Uterus (tissue), 2 donors: ENCODE results near the gene TRAPPC2L.

Experiments
- POLR2A ChIP-seq, 2 donors: fragments of 450-650 bp; IDR thresholded peaks; one replicate each; pipeline ENCODE4 v1.6.1; 2016; ENCODE audit warnings: antibody characterized with exemption in 2 of 2, mild to moderate bottlenecking in 1 of 2, moderate library complexity in 1 of 2
- TF ChIP-seq, protein P1 (sequence below), 4 experiments: fragments of 200-600 bp in 2 of 4; fragments of 450-650 bp in 2 of 4; sonication (generic) in 2 of 4; IDR thresholded peaks; one replicate each; pipeline ENCODE4 v1.5.1; 2016 to 2019; ENCODE audit warnings: antibody characterized with exemption in 4 of 4, mild to moderate bottlenecking in 2 of 4, moderate library complexity in 1 of 4

DNA sequence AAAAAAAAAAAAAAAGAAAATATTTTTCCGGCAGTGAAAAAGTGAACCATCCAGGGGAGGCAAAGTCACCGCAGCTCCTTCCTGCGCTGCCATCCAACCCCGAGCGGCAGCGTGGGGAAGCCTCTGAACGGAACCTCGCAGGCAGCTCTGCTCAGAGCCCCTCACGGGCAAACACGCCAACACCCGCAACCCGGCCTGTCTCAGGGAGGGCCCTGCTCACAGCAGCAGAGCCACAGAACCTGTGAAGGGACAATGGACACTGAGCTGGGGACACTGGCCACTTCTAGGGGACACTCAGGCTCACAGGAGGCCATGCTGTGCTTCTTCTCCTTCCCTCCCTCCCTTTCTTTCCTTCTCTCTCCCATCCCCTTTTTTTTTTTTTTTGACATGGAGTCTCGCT, 23.8 kb upstream of the TRAPPC2L start:
- TF ChIP-seq POLR2A (IDR thresholded peaks at IDR 0.05): no peak
- TF ChIP-seq, protein P1, sequence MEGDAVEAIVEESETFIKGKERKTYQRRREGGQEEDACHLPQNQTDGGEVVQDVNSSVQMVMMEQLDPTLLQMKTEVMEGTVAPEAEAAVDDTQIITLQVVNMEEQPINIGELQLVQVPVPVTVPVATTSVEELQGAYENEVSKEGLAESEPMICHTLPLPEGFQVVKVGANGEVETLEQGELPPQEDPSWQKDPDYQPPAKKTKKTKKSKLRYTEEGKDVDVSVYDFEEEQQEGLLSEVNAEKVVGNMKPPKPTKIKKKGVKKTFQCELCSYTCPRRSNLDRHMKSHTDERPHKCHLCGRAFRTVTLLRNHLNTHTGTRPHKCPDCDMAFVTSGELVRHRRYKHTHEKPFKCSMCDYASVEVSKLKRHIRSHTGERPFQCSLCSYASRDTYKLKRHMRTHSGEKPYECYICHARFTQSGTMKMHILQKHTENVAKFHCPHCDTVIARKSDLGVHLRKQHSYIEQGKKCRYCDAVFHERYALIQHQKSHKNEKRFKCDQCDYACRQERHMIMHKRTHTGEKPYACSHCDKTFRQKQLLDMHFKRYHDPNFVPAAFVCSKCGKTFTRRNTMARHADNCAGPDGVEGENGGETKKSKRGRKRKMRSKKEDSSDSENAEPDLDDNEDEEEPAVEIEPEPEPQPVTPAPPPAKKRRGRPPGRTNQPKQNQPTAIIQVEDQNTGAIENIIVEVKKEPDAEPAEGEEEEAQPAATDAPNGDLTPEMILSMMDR (IDR thresholded peaks at IDR 0.05): no peak
